ENCODE results near the gene ATF6B. TPM values are rescaled to one million over a fixed set of nuclear protein-coding genes. Genes with fewer than 3 reads are reported as not detected.
A peak's percentile ranks its signal among the peaks of the same experiment; 100 is the strongest.

ATF6B gene
- total RNA-seq, 3 donors from 2014 or later = 37.0 to 44.8 (median 43.6) TPM

DNA sequence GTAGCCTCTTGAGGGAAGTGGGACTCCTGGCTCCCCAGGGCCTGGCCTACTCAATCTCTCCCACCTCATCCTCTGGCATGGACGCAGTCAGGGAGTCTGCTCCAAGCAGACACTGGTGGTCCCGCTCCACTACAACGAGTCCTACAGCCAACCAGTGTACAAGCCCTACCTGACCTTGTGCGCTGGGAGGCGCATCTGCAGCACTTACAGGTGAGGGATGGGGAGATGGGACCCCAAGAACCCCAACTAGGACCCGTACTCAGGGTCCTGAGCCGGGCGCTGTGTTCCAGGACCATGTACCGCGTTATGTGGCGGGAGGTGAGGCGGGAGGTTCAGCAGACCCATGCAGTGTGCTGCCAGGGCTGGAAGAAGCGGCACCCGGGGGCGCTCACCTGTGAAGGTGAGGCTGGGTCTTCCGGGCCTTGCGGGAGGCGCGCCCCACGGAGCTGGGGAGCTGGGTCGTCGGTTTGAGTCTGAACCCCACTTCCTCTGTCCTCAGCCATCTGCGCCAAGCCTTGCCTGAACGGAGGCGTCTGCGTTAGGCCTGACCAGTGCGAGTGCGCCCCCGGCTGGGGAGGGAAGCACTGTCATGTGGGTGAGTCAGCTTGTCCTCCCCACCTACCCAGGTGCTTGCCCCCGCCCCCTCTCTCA is 38.5 kb upstream of the ATF6B start:
- Histone ChIP-seq H3K4me3 (no peak overlapping the region), H3K9me3 (no peaks in the 10 kb centered on the region), H3K36me3 (no peaks in the 10 kb centered on the region), H3K27me3 (no peaks in the 10 kb centered on the region), H3K27ac (peak overlapping the region; percentile 18 to 38), H3K4me1 (no peaks in the 10 kb centered on the region)
- no peak for DNase-seq (ENCODE audit: low spot score in 2 of 2)
- intact Hi-C loops (cut with DNase I; ENCODE audit: low total_unique reads) = loop anchor here (5.0 kb wide), 1 partner anchor 1401 kb away; no protein-coding TSS in a partner anchor
- TF ChIP-seq POLR2AphosphoS5 (IDR thresholded peaks at IDR 0.05) (no peak), POLR2A (IDR thresholded peaks at IDR 0.05) (no peak)
- TF ChIP-seq, protein P1, sequence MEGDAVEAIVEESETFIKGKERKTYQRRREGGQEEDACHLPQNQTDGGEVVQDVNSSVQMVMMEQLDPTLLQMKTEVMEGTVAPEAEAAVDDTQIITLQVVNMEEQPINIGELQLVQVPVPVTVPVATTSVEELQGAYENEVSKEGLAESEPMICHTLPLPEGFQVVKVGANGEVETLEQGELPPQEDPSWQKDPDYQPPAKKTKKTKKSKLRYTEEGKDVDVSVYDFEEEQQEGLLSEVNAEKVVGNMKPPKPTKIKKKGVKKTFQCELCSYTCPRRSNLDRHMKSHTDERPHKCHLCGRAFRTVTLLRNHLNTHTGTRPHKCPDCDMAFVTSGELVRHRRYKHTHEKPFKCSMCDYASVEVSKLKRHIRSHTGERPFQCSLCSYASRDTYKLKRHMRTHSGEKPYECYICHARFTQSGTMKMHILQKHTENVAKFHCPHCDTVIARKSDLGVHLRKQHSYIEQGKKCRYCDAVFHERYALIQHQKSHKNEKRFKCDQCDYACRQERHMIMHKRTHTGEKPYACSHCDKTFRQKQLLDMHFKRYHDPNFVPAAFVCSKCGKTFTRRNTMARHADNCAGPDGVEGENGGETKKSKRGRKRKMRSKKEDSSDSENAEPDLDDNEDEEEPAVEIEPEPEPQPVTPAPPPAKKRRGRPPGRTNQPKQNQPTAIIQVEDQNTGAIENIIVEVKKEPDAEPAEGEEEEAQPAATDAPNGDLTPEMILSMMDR (IDR thresholded peaks at IDR 0.05) = no peak

DNA sequence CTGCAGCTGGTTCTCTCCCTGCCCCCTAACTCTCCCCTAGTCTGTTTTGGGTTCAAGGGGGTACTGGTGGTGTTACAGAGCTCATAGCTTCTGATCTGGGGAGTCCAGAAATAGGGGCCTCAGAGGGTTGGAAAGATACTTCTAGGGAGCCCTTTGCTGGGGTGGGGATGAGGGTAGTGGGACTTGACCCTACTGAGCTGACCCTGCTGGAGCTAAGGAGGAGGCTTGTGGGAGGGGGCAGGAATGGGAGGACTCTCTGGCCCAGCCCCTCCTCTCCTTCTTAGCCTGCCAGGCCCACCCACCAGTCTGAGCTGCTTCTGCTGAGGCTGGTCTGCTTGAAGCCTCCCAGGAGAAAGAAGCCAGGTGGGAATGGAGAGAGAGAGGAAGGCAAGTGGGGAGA is 36.2 kb upstream of the ATF6B start, which contains the start of gene EGFL8:
EGFL8 (plus strand) TSS at position 301 of the 400 bp plus-strand sequence. CDS start 1,571 bp downstream, outside the sequence.
- H3K27me3 ChIP-seq = no peaks in the 10 kb centered on the region
- H3K4me1 ChIP-seq = no peaks in the 10 kb centered on the region
- H3K27ac ChIP-seq = peak within 1 kb of the TSS; percentile 2 to 61
- TF ChIP-seq POLR2AphosphoS5 (IDR thresholded peaks at IDR 0.05) (no peak), POLR2A (IDR thresholded peaks at IDR 0.05) (no peak)
- TF ChIP-seq, protein P1 (IDR thresholded peaks at IDR 0.05) = no peak
- intact Hi-C loops (cut with DNase I; ENCODE audit: low total_unique reads) = no loop called here
- no peaks in the 10 kb centered on the region for H3K9me3 ChIP-seq
- DNase-seq (ENCODE audit: low spot score in 2 of 2) = no peak
- H3K4me3 ChIP-seq = no peak within 1 kb of the TSS
- H3K36me3 ChIP-seq = no peaks in the 10 kb centered on the region

- Histone ChIP-seq H3K4me3 (no peak overlapping the region), H3K36me3 (no peaks in the 10 kb centered on the region), H3K4me1 (no peaks in the 10 kb centered on the region), H3K27me3 (no peaks in the 10 kb centered on the region), H3K9me3 (no peaks in the 10 kb centered on the region), H3K27ac (peak overlapping the region; percentile 2 to 61)
- TF ChIP-seq POLR2A (IDR thresholded peaks at IDR 0.05) (no peak), POLR2AphosphoS5 (IDR thresholded peaks at IDR 0.05) (no peak)
- TF ChIP-seq, protein P1 (IDR thresholded peaks at IDR 0.05) = no peak
- intact Hi-C loops (cut with DNase I; ENCODE audit: low total_unique reads) = no loop called here
- no peak for DNase-seq (ENCODE audit: low spot score in 2 of 2)
Observed at GRCh38 chr6:32163559-32164258, 35.7 kb upstream of the ATF6B start.

- DNase-seq (ENCODE audit: low spot score in 2 of 2) = no peak
- TF ChIP-seq POLR2A (IDR thresholded peaks at IDR 0.05) (no peak), POLR2AphosphoS5 (IDR thresholded peaks at IDR 0.05) (no peak)
- TF ChIP-seq, protein P1 (IDR thresholded peaks at IDR 0.05) = no peak
- no peaks in the 10 kb centered on the region for H3K27me3 ChIP-seq
- H3K4me1 ChIP-seq = peaks cover 0 to 11% of the 10 kb centered on the region in 2 donors
- H3K27ac ChIP-seq = no peak overlapping the region
- H3K36me3 ChIP-seq = no peaks in the 10 kb centered on the region
- no peak overlapping the region for H3K4me3 ChIP-seq
- intact Hi-C loops (cut with DNase I; ENCODE audit: low total_unique reads) = no loop called here
- H3K9me3 ChIP-seq = no peaks in the 10 kb centered on the region
Observed at GRCh38 chr6:32158052-32158451, 30.0 kb upstream of the ATF6B start.

- intact Hi-C loops (cut with DNase I; ENCODE audit: low total_unique reads) = no loop called here
- TF ChIP-seq POLR2AphosphoS5 (IDR thresholded peaks at IDR 0.05) = no peak
- TF ChIP-seq, protein P1 (IDR thresholded peaks at IDR 0.05) = no peak
- TF ChIP-seq POLR2A (IDR thresholded peaks at IDR 0.05) = no peak
- H3K4me1 ChIP-seq = peaks cover 0 to 11% of the 10 kb centered on the region in 2 donors
- no peaks in the 10 kb centered on the region for H3K36me3 ChIP-seq
- H3K27ac ChIP-seq = no peak overlapping the region
- no peak overlapping the region for H3K4me3 ChIP-seq
- no peaks in the 10 kb centered on the region for H3K9me3 ChIP-seq
- H3K27me3 ChIP-seq = no peaks in the 10 kb centered on the region
- no peak for DNase-seq (ENCODE audit: low spot score in 2 of 2)
Observed at GRCh38 chr6:32156891-32157290, 28.8 kb upstream of the ATF6B start.

Data from breast epithelium (tissue), 4 donors.